Large intestine (tissue), 3 donors: Measurements from ENCODE around the gene TRAPPC11. TPM values are rescaled to one million over a fixed set of nuclear protein-coding genes. Genes with fewer than 3 reads are reported as not detected.
A peak's percentile ranks its signal among the peaks of the same experiment; 100 is the strongest.
"Not testable (repeated sequence)": the region's sequence is repeated elsewhere in the genome, so short reads cannot be mapped to it uniquely, and the experiment has no call there.

Experiments used
- DNase-seq, 2 donors: peaks; one replicate each; pipeline versions ENCODE4 v3.0.0 to v3.0.0-alpha.2; 2013
- H3K27ac ChIP-seq: one replicate; pipeline ENCODE4 v1.5.1; 2013; ENCODE audit warnings: low read length
- H3K27me3 ChIP-seq: 2 replicates; pipeline ENCODE4 v1.6.1; 2013; ENCODE audit warnings: low read length; ENCODE audit not compliant: control insufficient read depth, insufficient read depth
- H3K36me3 ChIP-seq: 2 replicates; pipeline ENCODE4 v1.6.1; 2013; ENCODE audit warnings: low read length; ENCODE audit not compliant: control insufficient read depth, insufficient read depth
- H3K4me1 ChIP-seq: one replicate; pipeline ENCODE4 v1.6.1; 2013; ENCODE audit warnings: low read length; ENCODE audit not compliant: control insufficient read depth, insufficient read depth
- H3K4me3 ChIP-seq: one replicate; pipeline ENCODE4 v1.5.1; 2013; ENCODE audit warnings: low read length
- H3K9me3 ChIP-seq: one replicate; pipeline ENCODE4 v1.6.1; 2013; ENCODE audit warnings: mild to moderate bottlenecking, low read depth, low read length, moderate library complexity; ENCODE audit not compliant: control insufficient read depth
- WGBS: methylation state at CpG from one replicate; pipeline ENCODE4 v1.1.5; 2013; ENCODE audit warnings: low lambda C conversion rate; ENCODE audit not compliant: insufficient coverage; 5-methylcytosine and 5-hydroxymethylcytosine counted together
- polyA plus RNA-seq: library from polyadenylated mRNA; unstranded; fragments of 120-200 nt; gene quantifications from one replicate; pipeline ENCODE4 v1.2.1, GENCODE V29; 2013

TRAPPC11 gene
- polyA plus RNA-seq, 1 donor: 28.9 TPM

GRCh38 chr4:183621875-183622274, 37.2 kb upstream of the TRAPPC11 start:
- DNase-seq: no peak
- H3K4me3 ChIP-seq: no peak overlapping the region
- no peaks in the 10 kb centered on the region for H3K36me3 ChIP-seq
- no peak overlapping the region for H3K27ac ChIP-seq
- H3K9me3 ChIP-seq: no peaks in the 10 kb centered on the region
- H3K4me1 ChIP-seq: peaks cover 9% of the 10 kb centered on the region
- no CpG with 5 or more reads among the region's 1 CpG for WGBS
- H3K27me3 ChIP-seq: no peaks in the 10 kb centered on the region

DNA sequence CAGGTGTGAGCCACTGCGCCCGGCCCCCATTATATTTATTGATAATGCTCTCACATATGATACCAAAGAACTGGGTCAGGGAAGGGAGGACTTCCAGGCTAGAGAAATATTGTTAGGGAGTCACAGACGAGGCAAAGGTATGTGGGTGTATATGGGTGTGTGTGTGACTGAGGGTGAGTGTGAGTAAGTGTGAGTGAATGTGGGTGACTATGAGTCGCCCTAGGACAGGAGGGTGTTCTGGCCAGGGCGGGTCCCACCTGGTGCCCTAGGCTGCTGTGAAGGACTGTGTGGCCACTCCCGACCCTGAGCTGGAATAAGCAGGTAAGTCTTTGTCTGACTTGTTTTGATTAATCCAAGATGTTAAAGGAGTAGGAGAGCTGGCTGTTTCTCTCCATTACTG, 34.5 kb upstream of the TRAPPC11 start:
- DNase-seq: no peak
- H3K9me3 ChIP-seq: no peaks in the 10 kb centered on the region

GRCh38 chr4:183626168-183626567, 32.9 kb upstream of the TRAPPC11 start:
- WGBS: no CpG with 5 or more reads among the region's 6 CpGs

More for the DNA sequence above, 34.5 kb upstream of the TRAPPC11 start:
- Histone ChIP-seq H3K4me3 (no peak overlapping the region), H3K27ac (no peak overlapping the region), H3K36me3 (no peaks in the 10 kb centered on the region), H3K27me3 (no peaks in the 10 kb centered on the region), H3K4me1 (peaks cover 2% of the 10 kb centered on the region)
- WGBS: 67% methylated on average over 1 of the region's 6 CpGs

GRCh38 chr4:183627286-183627685, 31.8 kb upstream of the TRAPPC11 start:
- not testable (repeated sequence) for H3K27me3 ChIP-seq, H3K9me3 ChIP-seq, H3K4me3 ChIP-seq, H3K27ac ChIP-seq, H3K4me1 ChIP-seq, H3K36me3 ChIP-seq, DNase-seq
- WGBS: 80% methylated on average over 1 of the region's 5 CpGs

More at GRCh38 chr4:183626168-183626567, 32.9 kb upstream of the TRAPPC11 start:
- no peaks in the 10 kb centered on the region for H3K9me3 ChIP-seq
- H3K27ac ChIP-seq: no peak overlapping the region
- no peaks in the 10 kb centered on the region for H3K36me3 ChIP-seq
- no peaks in the 10 kb centered on the region for H3K27me3 ChIP-seq
- H3K4me1 ChIP-seq: no peaks in the 10 kb centered on the region
- H3K4me3 ChIP-seq: no peak overlapping the region
- DNase-seq: no peak

- H3K27ac ChIP-seq: no peak overlapping the region
- no peaks in the 10 kb centered on the region for H3K27me3 ChIP-seq
- no peak for DNase-seq
- WGBS: no CpG with 5 or more reads among the region's 12 CpGs
- no peaks in the 10 kb centered on the region for H3K4me1 ChIP-seq
- no peaks in the 10 kb centered on the region for H3K36me3 ChIP-seq
- H3K9me3 ChIP-seq: no peaks in the 10 kb centered on the region
- no peak overlapping the region for H3K4me3 ChIP-seq
Measured at GRCh38 chr4:183627979-183628588, 31.0 kb upstream of the TRAPPC11 start.

DNA sequence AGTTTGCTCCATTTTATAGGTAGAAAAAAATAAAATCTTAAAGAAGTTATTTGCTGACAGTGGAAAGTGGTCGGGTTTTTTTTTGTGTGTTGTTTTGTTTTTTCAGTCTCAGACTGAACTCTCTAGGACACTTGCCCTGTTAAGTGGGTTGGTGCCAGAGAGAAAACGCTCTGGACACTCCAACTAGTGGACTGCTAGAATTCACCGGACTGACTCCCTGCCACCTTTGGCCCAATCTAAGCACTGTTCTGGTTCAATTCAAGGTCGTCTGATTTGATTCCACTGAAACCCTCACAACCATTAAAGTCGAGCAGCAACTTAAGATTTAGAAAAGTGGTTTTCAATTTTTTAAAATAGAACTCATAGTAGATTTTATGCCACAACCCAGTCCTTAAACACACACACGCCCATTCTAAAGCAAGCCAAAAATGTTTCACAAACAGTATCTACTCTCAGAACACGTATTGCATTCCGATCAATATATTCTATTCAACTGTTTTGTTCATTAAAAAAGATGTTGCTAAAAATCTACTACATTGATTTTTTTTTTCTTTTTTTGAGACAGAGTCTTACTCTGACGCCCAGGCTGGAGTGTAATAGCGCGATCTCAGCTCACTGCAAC, 27.4 kb upstream of the TRAPPC11 start:
- 88% methylated on average over 7 of the region's 11 CpGs for WGBS
- Histone ChIP-seq H3K27me3 (no peaks in the 10 kb centered on the region), H3K27ac (no peak overlapping the region), H3K4me3 (no peak overlapping the region), H3K9me3 (no peaks in the 10 kb centered on the region), H3K4me1 (no peaks in the 10 kb centered on the region), H3K36me3 (no peaks in the 10 kb centered on the region)
- DNase-seq: no peak

DNA sequence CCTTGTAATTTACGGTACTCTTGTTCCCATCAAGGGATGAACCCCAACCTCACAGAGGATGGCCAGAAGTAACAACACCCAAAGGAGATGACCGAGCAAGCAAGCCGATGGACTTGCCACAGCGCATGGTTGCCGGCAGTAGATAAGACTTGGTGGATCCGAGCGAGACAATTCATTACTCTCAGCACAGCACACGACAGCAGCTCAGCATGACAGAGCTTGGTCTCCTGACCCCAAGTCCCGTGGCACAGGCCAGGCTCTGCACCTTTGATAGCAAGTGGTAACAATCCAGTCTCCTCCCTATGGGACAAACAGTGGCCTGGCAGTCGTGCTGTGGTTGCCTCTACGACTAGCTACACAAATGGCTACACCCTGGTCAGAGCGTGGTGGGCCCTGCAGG, 26.4 kb upstream of the TRAPPC11 start:
- DNase-seq: peak in 1 of 2 donors; percentile 29
- 100% methylated on average over 1 of the region's 12 CpGs for WGBS
- Histone ChIP-seq H3K27ac (no peak overlapping the region), H3K4me3 (no peak overlapping the region), H3K4me1 (no peaks in the 10 kb centered on the region), H3K36me3 (no peaks in the 10 kb centered on the region), H3K27me3 (no peaks in the 10 kb centered on the region), H3K9me3 (no peaks in the 10 kb centered on the region)

DNA sequence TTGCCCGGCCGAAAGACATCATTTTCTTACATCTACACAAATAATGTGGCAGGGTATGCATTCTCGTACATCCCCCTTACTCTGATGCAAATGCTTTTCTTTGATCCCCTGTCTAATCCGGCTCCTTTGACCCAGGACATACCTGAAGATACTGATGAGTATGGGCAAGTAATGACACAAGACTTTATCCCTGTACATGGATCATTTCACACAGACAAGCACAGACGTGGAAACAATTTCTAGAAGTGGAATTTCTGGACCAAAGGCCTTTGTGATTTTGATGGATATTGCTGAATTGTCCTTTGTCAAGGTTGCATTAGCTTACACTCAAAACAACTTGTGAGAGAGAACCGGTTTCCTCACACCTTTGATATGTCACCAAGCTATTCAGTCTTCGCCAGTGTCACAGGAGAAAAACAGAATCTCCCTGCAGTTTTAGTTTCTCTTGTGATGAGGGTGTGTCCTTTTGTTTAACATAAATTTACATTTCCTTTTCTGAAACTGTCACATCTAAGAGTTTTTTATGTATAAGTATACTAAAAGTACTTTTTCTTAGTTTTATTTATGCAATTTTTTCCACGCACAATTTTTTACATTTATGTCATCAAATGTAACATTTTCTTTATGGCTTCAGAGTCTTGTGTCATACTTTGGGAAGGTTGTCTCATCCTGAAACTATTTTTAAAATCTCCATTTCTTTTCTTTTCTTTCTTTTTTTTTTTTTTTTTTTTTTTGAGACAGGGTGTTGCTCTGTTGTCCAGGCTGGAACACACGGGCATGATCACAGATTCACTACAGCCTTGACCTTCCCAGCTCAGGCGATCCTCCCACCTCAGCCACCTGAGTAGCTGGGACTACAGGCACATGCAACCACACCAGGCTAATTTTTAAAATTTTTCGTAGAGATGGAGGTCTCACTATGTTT, 25.4 kb upstream of the TRAPPC11 start:
- H3K4me3 ChIP-seq: no peak overlapping the region
- no peaks in the 10 kb centered on the region for H3K9me3 ChIP-seq
- H3K27ac ChIP-seq: no peak overlapping the region
- no peaks in the 10 kb centered on the region for H3K4me1 ChIP-seq
- DNase-seq: no peak
- no peaks in the 10 kb centered on the region for H3K27me3 ChIP-seq
- 100% methylated on average over 1 of the region's 11 CpGs for WGBS
- H3K36me3 ChIP-seq: no peaks in the 10 kb centered on the region

GRCh38 chr4:183635321-183635720, 23.8 kb upstream of the TRAPPC11 start:
- WGBS: 61% methylated on average over 3 of the region's 10 CpGs
- no peak for DNase-seq
- Histone ChIP-seq H3K36me3 (no peaks in the 10 kb centered on the region), H3K4me1 (no peaks in the 10 kb centered on the region), H3K27ac (no peak overlapping the region), H3K9me3 (no peaks in the 10 kb centered on the region), H3K27me3 (no peaks in the 10 kb centered on the region), H3K4me3 (no peak overlapping the region)

GRCh38 chr4:183635741-183636140, 23.4 kb upstream of the TRAPPC11 start:
- no peak for DNase-seq
- no peaks in the 10 kb centered on the region for H3K9me3 ChIP-seq
- H3K27me3 ChIP-seq: no peaks in the 10 kb centered on the region
- no peak overlapping the region for H3K27ac ChIP-seq
- no peak overlapping the region for H3K4me3 ChIP-seq
- no peaks in the 10 kb centered on the region for H3K4me1 ChIP-seq
- no peaks in the 10 kb centered on the region for H3K36me3 ChIP-seq
- 83% methylated on average over 2 of the region's 5 CpGs for WGBS
